Tibial nerve (tissue), 4 donors: ENCODE data around the gene EARS2. TPM values are rescaled to one million over a fixed set of nuclear protein-coding genes. Genes with fewer than 3 reads are reported as not detected.
"Not testable (repeated sequence)": the region's sequence is repeated elsewhere in the genome, so short reads cannot be mapped to it uniquely, and the experiment has no call there.

Source experiments
- DNase-seq, 2 donors: peaks; one replicate each; pipeline ENCODE4 v3.0.0-alpha.2; 2019; ENCODE audit warnings: low spot score in 2 of 2
- H3K27ac ChIP-seq, 4 donors: fragments of 200-600 bp; sonication (generic) in 3 of 4; one replicate each; pipeline ENCODE4 v1.5.1; 2017 to 2019; ENCODE audit warnings: mild to moderate bottlenecking in 1 of 4
- H3K27me3 ChIP-seq, 2 donors: fragments of 200-600 bp; sonication (generic) in 1 of 2; one replicate each; pipeline versions ENCODE4 v1.5.1 to v1.6.0; 2017 to 2019
- H3K36me3 ChIP-seq, 3 donors: fragments of 200-600 bp; sonication (generic); one replicate each; pipeline ENCODE4 v1.5.1; 2018 to 2019
- H3K4me1 ChIP-seq, 4 donors: fragments of 200-600 bp; sonication (generic) in 3 of 4; one replicate each; pipeline ENCODE4 v1.5.1; 2017 to 2019
- H3K4me3 ChIP-seq, 4 donors: fragments of 200-600 bp; sonication (generic) in 3 of 4; one replicate each; pipeline ENCODE4 v1.5.1; 2017 to 2019; ENCODE audit warnings: mild to moderate bottlenecking in 1 of 4, moderate library complexity in 1 of 4
- H3K9me3 ChIP-seq, 4 donors: fragments of 200-600 bp; sonication (generic) in 3 of 4; one replicate each; pipeline ENCODE4 v1.5.1; 2017 to 2019
- EP300 ChIP-seq, 2 donors: sonication (generic); formaldehyde crosslinking; IDR thresholded peaks; one replicate each; pipeline ENCODE4 v1.6.1; 2017; ENCODE audit warnings: antibody characterized with exemption in 2 of 2, mild to moderate bottlenecking in 1 of 2
- POLR2A ChIP-seq, 2 donors: fragments of 450-650 bp; IDR thresholded peaks; one replicate each; pipeline ENCODE4 v1.6.1; 2017; ENCODE audit warnings: antibody characterized with exemption in 2 of 2, mild to moderate bottlenecking in 2 of 2, moderate library complexity in 2 of 2
- WGBS, 2 donors: methylation state at CpG; one replicate each; pipeline ENCODE4 v1.1.5; 2018; 5-methylcytosine and 5-hydroxymethylcytosine counted together
- total RNA-seq, 4 donors: library from RNA; depleted of rRNA; stranded (reverse); fragments of >200 nt; gene quantifications; one replicate each; pipeline ENCODE4 v1.1.0, GENCODE V29; 2016
- TF ChIP-seq, protein P1 (sequence below), 5 experiments: fragments of 200-600 bp in 3 of 5; fragments of 450-650 bp in 2 of 5; sonication (generic) in 3 of 5; IDR thresholded peaks; one replicate each; pipeline ENCODE4 v1.5.1; 2016 to 2019; ENCODE audit warnings: antibody characterized with exemption in 5 of 5, mild to moderate bottlenecking in 3 of 5, moderate library complexity in 2 of 5

The EARS2 gene
- total RNA-seq, 4 donors from 2014 or later: 42.2 to 70.7 (median 57.1) TPM

DNA sequence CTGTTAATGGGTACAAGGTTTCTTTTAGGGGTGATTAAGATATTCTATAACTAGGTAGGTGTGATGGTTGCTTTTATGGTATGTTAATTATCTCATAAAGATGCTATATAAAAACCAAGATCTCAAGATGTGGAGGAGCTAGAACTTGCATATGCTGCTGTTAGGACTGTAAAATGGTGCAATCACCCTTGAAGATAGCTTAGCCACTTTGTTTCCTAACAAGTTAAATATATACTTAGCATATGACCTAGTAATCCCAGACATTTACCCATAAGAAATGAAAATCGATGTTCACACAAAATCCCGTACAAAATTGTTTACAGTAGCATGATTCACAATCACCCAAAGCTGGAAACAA is 71.9 kb downstream of the EARS2 start:
- Histone ChIP-seq H3K36me3 (peaks cover 4 to 98% (median 64%) of the 10 kb centered on the region in 3 donors), H3K27me3 (no peaks in the 10 kb centered on the region), H3K4me3 (no peak overlapping the region), H3K9me3 (no peaks in the 10 kb centered on the region), H3K27ac (no peak overlapping the region), H3K4me1 (no peaks in the 10 kb centered on the region)
- no peak for TF ChIP-seq EP300 (IDR thresholded peaks at IDR 0.05)
- TF ChIP-seq POLR2A (IDR thresholded peaks at IDR 0.05): no peak
- TF ChIP-seq, protein P1, sequence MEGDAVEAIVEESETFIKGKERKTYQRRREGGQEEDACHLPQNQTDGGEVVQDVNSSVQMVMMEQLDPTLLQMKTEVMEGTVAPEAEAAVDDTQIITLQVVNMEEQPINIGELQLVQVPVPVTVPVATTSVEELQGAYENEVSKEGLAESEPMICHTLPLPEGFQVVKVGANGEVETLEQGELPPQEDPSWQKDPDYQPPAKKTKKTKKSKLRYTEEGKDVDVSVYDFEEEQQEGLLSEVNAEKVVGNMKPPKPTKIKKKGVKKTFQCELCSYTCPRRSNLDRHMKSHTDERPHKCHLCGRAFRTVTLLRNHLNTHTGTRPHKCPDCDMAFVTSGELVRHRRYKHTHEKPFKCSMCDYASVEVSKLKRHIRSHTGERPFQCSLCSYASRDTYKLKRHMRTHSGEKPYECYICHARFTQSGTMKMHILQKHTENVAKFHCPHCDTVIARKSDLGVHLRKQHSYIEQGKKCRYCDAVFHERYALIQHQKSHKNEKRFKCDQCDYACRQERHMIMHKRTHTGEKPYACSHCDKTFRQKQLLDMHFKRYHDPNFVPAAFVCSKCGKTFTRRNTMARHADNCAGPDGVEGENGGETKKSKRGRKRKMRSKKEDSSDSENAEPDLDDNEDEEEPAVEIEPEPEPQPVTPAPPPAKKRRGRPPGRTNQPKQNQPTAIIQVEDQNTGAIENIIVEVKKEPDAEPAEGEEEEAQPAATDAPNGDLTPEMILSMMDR (IDR thresholded peaks at IDR 0.05): no peak
- 95 to 96% methylated on average over 2 of the region's 2 CpGs for WGBS, 2 donors
- no peak for DNase-seq

DNA sequence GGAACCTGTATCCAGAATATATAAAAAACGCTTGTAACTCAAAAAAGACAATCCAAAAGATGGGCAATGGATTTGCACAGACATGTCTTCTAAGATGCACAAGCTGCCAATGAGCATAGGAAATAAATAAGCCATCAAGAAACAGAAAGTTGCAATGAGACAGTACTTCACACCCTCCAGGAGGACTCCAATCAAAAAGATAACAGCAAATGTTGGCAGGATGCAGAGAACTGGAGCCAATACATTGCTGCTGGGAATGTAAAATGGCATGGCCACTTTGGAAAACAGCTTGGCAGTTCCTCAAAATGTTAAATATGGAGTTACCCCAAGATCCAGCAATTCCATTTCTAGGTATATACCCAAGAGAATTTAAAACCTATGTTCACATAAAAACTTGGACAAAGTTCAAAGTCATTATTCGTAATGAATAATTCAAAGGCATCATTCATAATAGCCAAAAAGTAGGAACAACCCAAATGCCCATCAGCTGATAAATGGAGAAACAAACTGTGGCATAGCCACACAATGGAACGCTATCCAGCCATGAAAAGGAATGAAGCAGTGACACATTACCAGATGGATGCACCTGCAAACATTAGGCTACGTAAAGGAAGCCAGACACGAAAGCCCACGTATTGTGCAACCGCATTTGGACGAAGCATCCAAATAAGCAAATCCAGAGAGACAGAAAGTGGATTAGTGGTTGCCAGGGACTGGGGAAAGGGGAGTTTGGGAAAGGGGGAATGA is 72.5 kb downstream of the EARS2 start:
- TF ChIP-seq EP300 (IDR thresholded peaks at IDR 0.05) (no peak), POLR2A (IDR thresholded peaks at IDR 0.05) (no peak)
- no peaks in the 10 kb centered on the region for H3K4me1 ChIP-seq
- no peaks in the 10 kb centered on the region for H3K9me3 ChIP-seq
- H3K27ac ChIP-seq: no peak overlapping the region
- no peak for DNase-seq
- peaks cover 7 to 98% (median 63%) of the 10 kb centered on the region in 3 donors for H3K36me3 ChIP-seq
- 88 to 92% methylated on average over 8 of the region's 8 CpGs for WGBS, 2 donors
- no peaks in the 10 kb centered on the region for H3K27me3 ChIP-seq
- no peak overlapping the region for H3K4me3 ChIP-seq

DNA sequence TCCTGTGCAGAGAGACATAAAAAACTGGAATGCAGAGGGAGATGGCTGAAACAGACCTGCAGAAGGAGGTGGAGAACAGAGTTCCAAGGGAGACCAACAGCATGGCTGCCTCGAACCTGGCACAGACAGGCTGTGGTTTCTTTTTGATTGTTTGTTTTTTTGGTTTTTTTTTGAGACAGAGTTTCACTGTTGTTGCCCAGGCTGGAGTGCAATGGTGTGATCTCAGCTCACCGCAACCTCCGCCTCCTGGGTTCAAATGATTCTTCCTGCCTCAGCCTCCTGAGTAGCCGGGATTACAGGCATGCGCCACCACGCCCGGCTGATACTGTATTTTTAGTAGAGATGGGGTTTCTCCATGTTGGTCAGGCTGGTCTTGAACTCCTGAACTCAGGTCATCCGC is 73.7 kb downstream of the EARS2 start:
- 91 to 95% methylated on average over 8 of the region's 8 CpGs for WGBS, 2 donors
- H3K9me3 ChIP-seq, DNase-seq, H3K27me3 ChIP-seq, H3K27ac ChIP-seq, H3K4me3 ChIP-seq, H3K4me1 ChIP-seq: not testable (repeated sequence)
- H3K36me3 ChIP-seq: peaks cover 7 to 98% (median 73%) of the 10 kb centered on the region in 3 donors

DNA sequence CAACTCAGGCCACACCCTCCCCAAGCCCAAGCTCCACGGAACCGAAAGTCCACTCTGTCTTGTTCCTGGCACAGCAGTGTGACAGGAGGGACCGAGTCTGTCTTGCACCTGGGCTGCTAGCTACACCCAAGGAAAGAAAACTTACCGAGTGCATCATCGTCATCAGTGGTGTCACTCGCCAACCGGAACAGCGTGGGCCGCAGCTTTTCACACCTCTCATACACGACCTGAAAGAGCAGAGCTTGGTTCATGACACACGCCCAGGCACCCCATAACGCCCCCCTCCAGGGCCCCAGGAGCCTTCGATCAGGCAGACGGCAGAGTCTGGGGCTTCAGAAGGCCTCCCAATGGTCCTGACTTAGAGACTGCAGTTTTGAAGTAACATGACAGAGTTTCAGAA is 74.4 kb downstream of the EARS2 start:
- Histone ChIP-seq H3K4me1 (no peaks in the 10 kb centered on the region), H3K4me3 (no peak overlapping the region), H3K27me3 (no peaks in the 10 kb centered on the region), H3K9me3 (no peaks in the 10 kb centered on the region), H3K36me3 (peaks cover 7 to 98% (median 73%) of the 10 kb centered on the region in 3 donors), H3K27ac (no peak overlapping the region)
- WGBS, 2 donors: 86 to 93% methylated on average over 14 of the region's 14 CpGs
- DNase-seq: no peak
- no peak for TF ChIP-seq EP300 (IDR thresholded peaks at IDR 0.05)
- TF ChIP-seq, protein P1 (IDR thresholded peaks at IDR 0.05): no peak
- no peak for TF ChIP-seq POLR2A (IDR thresholded peaks at IDR 0.05)

DNA sequence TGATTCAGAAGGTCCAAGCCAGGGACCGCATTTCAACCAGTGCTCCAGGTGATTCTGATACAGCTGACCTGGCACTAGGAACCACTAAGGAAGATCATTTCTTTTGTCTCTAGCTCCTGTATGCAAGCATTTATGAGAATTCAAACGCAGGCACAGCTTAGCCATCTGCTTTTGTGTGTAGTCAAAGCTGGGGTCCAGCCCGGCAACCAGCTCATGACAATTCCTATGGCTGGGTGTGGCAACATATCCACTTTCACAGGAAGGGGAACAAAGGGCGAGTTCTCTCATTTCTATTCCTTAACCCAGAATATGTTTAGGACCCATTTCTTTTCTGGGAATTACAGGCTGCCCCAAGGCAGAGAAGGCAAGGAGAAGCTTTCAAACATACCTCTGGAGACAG is 76.9 kb downstream of the EARS2 start:
- H3K4me1 ChIP-seq: no peaks in the 10 kb centered on the region
- H3K27me3 ChIP-seq: no peaks in the 10 kb centered on the region
- no peak for TF ChIP-seq POLR2A (IDR thresholded peaks at IDR 0.05)
- TF ChIP-seq EP300 (IDR thresholded peaks at IDR 0.05): no peak
- TF ChIP-seq, protein P1 (IDR thresholded peaks at IDR 0.05): no peak
- WGBS, 2 donors: 88 to 96% methylated on average over 4 of the region's 4 CpGs
- no peak overlapping the region for H3K4me3 ChIP-seq
- no peaks in the 10 kb centered on the region for H3K9me3 ChIP-seq
- peaks cover 5 to 98% (median 49%) of the 10 kb centered on the region in 3 donors for H3K36me3 ChIP-seq
- H3K27ac ChIP-seq: no peak overlapping the region
- DNase-seq: no peak

DNA sequence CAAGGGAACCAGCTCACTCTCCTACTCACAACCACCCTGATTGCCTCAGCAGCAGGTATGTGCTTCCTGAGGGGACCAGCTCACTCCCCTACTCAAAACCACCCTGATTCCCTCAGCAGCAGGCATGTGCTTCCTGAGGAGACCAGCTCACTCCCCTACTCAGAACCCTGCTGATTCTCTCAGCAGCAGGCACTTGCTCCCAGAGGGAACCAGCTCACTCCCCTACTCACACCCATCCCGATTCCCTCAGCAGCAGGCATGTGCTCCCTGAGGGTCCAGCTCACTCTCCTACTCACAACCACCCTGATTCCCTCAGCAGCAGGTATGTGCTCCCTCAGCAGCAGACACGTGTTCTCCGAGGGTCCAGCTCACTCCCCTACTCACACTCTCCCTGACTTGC is 78.0 kb downstream of the EARS2 start:
- Histone ChIP-seq H3K27me3 (no peaks in the 10 kb centered on the region), H3K4me3 (no peak overlapping the region), H3K9me3 (no peaks in the 10 kb centered on the region), H3K36me3 (peaks cover 5 to 98% (median 56%) of the 10 kb centered on the region in 3 donors), H3K4me1 (no peaks in the 10 kb centered on the region), H3K27ac (no peak overlapping the region)
- 94 to 98% methylated on average over 3 of the region's 3 CpGs for WGBS, 2 donors
- TF ChIP-seq, protein P1 (IDR thresholded peaks at IDR 0.05): no peak
- no peak for TF ChIP-seq EP300 (IDR thresholded peaks at IDR 0.05)
- TF ChIP-seq POLR2A (IDR thresholded peaks at IDR 0.05): no peak
- DNase-seq: no peak
